T-helper 1 cell treated with Interleukin-12 subunit alpha and Interleukin-12 subunit beta and Interleukin-4 antibody, amounts not matched to agents 30 ng/mL and 1 ng/mL, for 36 hours (primary cell): Measurements from ENCODE around the gene CACNA1G. TPM values are rescaled to one million over a fixed set of nuclear protein-coding genes. Genes with fewer than 3 reads are reported as not detected.

Experiments used
- intact Hi-C: fragments of 100-400 bp; cut with micrococcal nuclease; formaldehyde crosslinking; loops from one replicate; pipeline ENCODE4 v1.15.1; 2024
- total RNA-seq: library from RNA; stranded (reverse); gene quantifications from 2 replicates; pipeline ENCODE4 v1.2.3, GENCODE V29; 2022

Gene CACNA1G
- total RNA-seq, 1 donor from 2014 or later: not detected

GRCh38 chr17:50564916-50565315, 4.4 kb downstream of the CACNA1G start:
- intact Hi-C loops: no loop called here

GRCh38 chr17:50565402-50566350, 5.2 kb downstream of the CACNA1G start:
- intact Hi-C loops: no loop called here

- intact Hi-C loops: no loop called here
These were observed 6.4 kb downstream of the CACNA1G start for GRCh38 chr17:50566886-50567285.

- intact Hi-C loops: no loop called here
These were observed 8.1 kb downstream of the CACNA1G start for GRCh38 chr17:50568659-50569058.

GRCh38 chr17:50569592-50569991, 9.1 kb downstream of the CACNA1G start:
- intact Hi-C loops: no loop called here

GRCh38 chr17:50570032-50570431, 9.5 kb downstream of the CACNA1G start:
- intact Hi-C loops: no loop called here

- intact Hi-C loops: no loop called here
These were observed 10.0 kb downstream of the CACNA1G start for GRCh38 chr17:50570528-50570927.

GRCh38 chr17:50571681-50572080, 11.2 kb downstream of the CACNA1G start:
- intact Hi-C loops: no loop called here

- intact Hi-C loops: no loop called here
These were observed 12.0 kb downstream of the CACNA1G start for GRCh38 chr17:50572541-50572940.

- intact Hi-C loops: no loop called here
These were observed 13.5 kb downstream of the CACNA1G start for GRCh38 chr17:50573866-50574611.

- intact Hi-C loops: no loop called here
These were observed 15.2 kb downstream of the CACNA1G start for GRCh38 chr17:50575581-50576210.

- intact Hi-C loops: no loop called here
These were observed 16.3 kb downstream of the CACNA1G start for GRCh38 chr17:50576864-50577263.

GRCh38 chr17:50577451-50577954, 17.0 kb downstream of the CACNA1G start:
- intact Hi-C loops: no loop called here

- intact Hi-C loops: no loop called here
These were observed 17.7 kb downstream of the CACNA1G start for GRCh38 chr17:50578173-50578572.

GRCh38 chr17:50579399-50579798, 18.9 kb downstream of the CACNA1G start:
- intact Hi-C loops: no loop called here

GRCh38 chr17:50580646-50581045, 20.1 kb downstream of the CACNA1G start:
- intact Hi-C loops: no loop called here

GRCh38 chr17:50581316-50581715, 20.8 kb downstream of the CACNA1G start:
- intact Hi-C loops: no loop called here

GRCh38 chr17:50582741-50583140, 22.2 kb downstream of the CACNA1G start:
- intact Hi-C loops: no loop called here

GRCh38 chr17:50583641-50584040, 23.1 kb downstream of the CACNA1G start:
- intact Hi-C loops: no loop called here

GRCh38 chr17:50584116-50584515, 23.6 kb downstream of the CACNA1G start:
- intact Hi-C loops: no loop called here

GRCh38 chr17:50584749-50585148, 24.2 kb downstream of the CACNA1G start:
- intact Hi-C loops: no loop called here

- intact Hi-C loops: no loop called here
These were observed 24.8 kb downstream of the CACNA1G start for GRCh38 chr17:50585346-50585745.
